NCI-H1048 (cell line): Measurements from ENCODE around the gene RANBP10.
"Not testable (repeated sequence)": the region's sequence is repeated elsewhere in the genome, so short reads cannot be mapped to it uniquely, and the experiment has no call there.

ENCODE experiments used
- DNase-seq: peaks from one replicate; lab custom pipeline; 2025; lab: John Stamatoyannopoulos, UW

The RANBP10 gene

DNA sequence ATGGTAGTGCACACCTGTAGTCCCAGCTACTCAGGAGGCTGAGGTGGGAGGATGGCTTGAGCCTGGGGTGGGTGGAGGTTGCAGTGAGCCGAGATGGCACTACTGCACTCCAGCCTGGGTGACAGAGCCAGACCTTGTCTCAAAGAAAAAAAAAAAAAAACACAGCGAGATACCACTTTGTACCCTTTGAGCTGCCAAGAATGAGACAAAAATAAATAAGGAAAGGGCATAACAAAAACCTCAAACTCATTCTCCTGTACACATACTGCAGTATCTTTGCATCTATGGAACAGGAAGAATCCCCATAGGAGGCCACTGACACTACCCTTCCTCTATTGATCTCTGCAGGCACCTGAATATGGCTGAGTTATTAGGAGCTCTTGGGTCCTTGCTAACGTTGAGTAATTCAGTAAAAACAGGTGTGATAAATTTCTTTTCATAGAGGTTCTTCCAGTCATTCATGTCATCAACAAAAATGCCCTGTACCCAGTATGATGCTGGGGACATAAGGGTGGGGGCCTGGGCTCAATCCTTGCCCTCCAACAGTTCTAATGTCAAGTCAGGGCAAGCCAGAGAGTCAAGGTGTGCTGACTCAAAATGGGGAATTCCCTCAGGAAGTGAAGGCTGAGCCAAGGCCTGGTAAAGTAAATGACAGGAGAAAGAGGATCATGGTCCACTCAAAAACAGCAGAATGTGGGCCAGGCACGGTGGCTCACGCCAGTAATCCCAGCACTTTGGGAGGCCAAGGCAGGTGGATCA, 26.9 kb downstream of the RANBP10 start:
- no peak for DNase-seq

- DNase-seq: no peak
Observed at GRCh38 chr16:67775273-67775672, 31.1 kb downstream of the RANBP10 start.

GRCh38 chr16:67774457-67774853, 31.9 kb downstream of the RANBP10 start:
- no peak for DNase-seq

DNA sequence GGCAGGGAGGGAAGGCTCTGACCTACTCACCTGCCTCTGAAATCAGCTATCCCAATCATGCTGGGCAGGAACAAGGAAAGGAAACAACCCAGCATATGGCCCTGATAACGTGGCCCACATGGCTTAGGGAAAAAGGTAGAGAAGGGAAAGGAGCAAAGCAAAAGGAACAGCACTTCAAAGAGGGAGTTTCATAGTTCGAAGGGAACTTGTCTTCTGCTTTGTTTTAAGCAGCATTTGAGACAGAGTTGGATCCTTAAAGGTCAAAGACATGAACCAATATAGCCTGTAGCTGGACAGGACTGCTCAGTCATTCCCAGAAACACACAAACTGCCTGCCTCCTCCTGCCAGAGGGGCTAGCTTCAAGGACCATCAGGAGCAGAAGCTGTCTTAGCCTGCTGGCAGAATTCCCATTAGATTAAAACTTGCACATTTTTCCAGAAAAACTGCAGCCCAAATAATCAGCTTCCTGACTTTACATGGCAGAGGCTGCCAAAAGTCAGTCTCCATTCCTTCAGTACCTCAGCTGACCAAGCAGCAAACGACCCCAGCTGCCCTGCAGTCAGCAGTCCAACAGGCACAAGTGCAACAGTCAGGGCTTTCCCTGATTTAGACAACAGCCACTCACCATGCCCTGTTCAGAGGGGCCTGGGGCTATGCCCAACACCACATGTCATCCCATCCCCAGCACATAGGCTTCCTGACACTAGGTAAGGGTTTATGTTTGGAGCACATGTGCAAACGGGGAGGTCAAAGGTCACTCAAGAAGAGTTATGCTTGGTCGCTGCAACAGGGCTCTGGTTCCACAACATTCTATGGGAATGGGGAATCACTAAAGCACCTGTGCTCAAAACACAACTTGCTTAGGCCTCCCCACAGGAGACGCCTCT, 32.5 kb downstream of the RANBP10 start:
- no peak for DNase-seq

DNA sequence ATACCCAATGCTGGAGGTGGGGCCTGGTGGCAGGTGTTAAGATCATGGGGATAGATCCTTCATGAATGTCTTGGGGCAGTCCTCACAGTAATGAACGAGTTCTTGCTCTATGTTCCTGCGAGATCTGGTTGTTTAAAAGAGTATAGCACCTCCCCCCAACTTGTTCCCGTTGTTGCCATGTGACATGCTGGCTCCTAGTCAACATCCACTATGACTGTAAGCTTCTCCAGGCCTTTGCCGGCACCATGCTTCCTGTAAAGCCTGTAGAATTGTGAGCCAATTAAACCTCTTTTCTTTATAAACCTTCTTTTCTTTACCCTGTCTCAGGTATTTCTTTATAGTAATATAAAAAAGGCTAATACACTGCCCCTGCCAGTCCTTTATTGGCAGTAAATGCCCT, 33.3 kb downstream of the RANBP10 start:
- DNase-seq: no peak

DNA sequence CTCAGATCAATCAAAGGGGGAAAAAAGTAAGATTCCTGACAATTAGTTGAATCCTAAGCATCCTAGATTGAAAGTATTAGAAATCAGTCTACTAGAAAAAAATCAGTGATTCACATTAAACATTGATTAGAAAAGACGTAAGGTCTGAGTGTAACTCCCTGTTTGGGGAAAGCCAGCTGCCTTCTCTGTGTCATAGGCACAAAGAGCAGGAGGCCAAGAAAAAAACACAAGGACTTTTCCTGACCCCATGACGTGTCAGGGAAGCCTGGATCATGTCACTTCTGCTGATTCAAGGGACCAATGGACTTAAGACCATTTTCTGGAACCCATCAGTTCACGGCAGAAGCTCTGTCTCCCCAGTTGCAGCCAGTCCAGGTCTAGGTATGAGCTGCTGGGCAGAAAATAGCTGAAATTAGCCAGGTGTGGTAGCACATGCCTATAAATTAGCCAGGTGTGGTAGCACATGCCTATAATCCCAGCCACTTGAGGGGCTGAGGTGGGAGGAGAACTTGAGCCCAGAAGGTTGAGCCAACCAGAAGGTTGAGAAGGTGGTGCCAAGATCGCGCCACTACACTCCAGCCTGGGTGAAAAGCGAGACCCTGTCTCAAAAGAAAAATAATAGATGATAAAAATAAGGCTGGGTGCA, 35.9 kb downstream of the RANBP10 start:
- DNase-seq: no peak

DNA sequence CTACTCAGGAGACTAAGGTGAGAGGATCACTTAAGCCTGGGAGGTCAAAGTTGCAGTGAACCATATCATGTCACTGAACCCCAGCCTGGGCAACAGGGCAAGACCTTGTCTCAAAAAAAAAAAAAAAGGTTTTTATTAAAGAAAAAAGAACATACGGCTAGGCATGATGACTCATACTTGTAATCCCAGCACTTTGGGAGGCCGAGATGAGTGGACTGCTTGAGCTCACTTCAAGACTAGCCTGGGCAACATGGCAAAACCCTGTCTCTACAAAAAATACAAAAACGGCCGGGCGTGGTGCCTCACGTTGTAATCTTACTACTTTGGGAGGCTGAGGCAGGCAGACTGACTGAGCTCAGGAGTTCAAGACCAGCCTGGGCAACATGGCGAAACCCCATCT, 38.4 kb downstream of the RANBP10 start:
- no peak for DNase-seq

GRCh38 chr16:67766291-67766690, 40.1 kb downstream of the RANBP10 start:
- DNase-seq: no peak

DNA sequence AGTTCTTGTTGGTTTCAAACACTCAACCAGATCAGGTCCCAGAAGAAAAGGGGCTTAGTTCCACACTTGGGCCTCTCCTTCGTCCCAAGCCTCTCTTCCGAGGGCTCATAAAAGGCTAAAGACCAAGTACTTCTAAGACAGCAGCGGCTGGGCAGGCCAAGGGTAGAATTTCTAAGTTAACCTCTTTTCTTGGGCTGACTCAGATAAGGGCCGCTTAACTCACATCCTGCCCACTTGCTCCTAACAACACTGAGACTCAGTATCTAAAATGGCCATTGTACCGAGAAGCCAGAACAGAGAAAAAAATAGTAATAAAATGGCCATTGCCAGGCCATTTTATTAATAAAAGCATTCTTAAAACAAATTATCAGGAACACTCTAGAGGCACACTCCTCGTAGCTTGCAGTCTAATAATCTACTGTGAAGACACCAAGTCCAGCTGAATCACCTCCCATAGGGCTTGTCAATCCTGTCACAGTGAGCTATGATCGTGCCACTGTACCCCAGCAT, 42.1 kb downstream of the RANBP10 start:
- DNase-seq: no peak

DNA sequence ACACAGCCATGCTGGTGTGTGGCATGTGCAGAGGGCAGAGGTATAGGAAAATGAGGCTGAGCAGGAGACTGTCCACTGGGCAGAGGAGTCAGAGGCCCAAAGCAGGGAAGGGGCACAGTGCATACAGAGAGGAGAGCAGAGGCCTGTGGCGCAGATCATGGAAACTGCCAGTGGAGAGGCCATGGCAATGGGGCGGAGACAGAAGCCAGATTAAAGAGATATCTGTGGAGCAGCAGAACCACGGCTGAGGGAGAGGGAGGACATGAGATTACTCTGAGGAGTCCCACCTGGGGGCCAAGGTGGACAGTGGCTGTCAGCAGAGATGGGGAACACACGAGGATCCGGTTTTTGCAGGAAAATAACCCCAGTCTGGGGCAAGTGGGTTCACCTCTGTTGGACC, 43.3 kb downstream of the RANBP10 start:
- DNase-seq: no peak

GRCh38 chr16:67762385-67762784, 44.0 kb downstream of the RANBP10 start:
- no peak for DNase-seq

- no peak for DNase-seq
Observed at GRCh38 chr16:67761924-67762323, 44.4 kb downstream of the RANBP10 start.

- no peak for DNase-seq
Observed at GRCh38 chr16:67760956-67761230, 45.5 kb downstream of the RANBP10 start.

- no peak for DNase-seq
Observed at GRCh38 chr16:67760206-67760955, 46.0 kb downstream of the RANBP10 start.

DNA sequence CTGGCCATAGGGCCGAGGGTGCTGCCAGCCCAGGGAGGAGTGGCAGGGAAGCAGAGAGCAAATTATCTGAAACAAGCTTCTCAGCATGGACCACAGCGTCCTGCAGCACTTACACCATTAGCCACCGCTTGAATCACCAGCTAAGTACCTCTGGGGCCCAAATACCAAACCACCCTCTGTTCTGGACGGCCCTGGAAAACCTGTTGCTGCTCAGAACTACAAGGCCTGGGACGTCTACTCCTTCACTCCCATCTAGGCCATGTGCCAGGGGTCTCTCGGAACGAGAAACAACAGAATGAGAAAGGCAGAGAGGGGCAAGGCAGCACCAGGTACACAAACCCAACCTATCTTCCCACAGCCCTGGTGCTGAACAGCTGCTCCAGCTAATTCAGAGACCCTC, 47.4 kb downstream of the RANBP10 start:
- no peak for DNase-seq

DNA sequence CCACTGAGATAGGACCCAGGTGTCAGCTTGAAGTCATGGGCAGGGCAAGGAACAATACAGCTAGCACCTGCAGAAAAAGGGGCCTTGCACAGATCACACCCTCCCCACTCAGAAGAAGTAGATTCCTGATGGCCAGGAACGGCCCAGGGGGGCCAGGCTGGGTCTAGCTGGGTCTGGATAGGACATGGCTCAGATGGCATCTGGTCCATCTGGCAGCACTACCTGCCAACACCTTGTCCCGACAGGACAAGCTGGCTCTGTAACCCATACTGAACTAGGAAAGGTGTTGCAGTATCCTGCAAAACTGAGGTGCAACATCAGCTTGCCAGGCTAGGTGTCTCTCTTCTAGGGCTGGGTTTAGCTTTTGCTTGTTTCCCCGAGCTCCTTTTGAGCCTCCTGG, 48.4 kb downstream of the RANBP10 start:
- no peak for DNase-seq

GRCh38 chr16:67752641-67753040, 53.7 kb downstream of the RANBP10 start:
- no peak for DNase-seq

DNA sequence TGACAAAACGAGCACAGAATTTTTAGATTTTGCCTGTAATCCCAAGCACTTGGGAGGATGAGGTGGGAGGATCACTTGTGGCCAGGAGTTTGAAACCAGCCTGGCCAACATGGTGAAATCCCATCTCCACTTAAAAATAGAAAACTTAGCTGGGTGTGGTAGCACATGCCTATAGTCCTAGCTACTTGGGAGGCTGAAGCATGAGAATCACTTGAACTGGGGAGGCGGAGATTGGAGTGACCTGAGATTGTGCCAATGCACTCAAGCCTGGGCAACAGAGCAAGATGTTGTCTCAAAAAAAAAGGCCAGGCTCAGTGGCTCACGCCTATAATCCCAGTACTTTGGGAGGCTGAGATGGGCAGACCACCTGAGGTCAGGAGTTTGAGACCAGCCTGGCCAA, 55.0 kb downstream of the RANBP10 start:
- not testable (repeated sequence) for DNase-seq

GRCh38 chr16:67750466-67750865, 55.9 kb downstream of the RANBP10 start:
- DNase-seq: no peak

DNA sequence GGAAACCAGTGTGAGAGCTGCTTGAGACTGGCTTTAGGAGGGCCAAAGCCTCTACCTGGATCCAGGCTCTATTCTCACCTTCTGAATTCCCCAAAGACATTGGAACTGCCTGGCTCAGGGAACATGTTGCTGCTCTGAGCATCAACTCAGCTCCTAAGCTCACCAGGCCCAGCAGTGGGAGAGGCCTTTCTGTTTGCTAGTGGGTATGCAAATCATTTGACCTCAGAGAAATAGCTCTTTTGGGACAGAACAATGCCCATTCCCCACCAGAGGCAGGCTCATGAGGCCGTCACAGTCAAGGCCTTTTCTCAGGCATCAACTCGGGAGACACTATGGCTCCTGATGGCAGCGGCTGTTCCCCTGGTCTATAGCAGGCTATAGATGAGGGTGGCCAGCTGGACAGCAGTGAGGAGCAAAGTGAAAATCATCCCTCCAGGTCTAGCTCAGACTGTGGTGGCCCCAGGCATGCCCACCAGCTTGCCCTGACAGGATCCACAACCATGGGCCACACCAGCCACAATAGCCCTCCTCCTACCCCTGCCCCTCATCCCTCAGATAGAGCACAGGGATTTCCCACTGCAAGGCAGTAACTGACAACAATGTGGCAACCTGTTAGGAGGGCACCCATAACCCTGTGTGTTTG, 56.8 kb downstream of the RANBP10 start:
- no peak for DNase-seq

- DNase-seq: no peak
Observed at GRCh38 chr16:67748834-67749233, 57.5 kb downstream of the RANBP10 start.

GRCh38 chr16:67746846-67747245, 59.5 kb downstream of the RANBP10 start:
- DNase-seq: no peak
